Neuronal stem cell (in vitro differentiated cells): ENCODE measurements around the gene SPTBN5.

Source experiments
- DNase-seq: peaks from one replicate; pipeline ENCODE4 v3.0.0-alpha.2; 2013; ENCODE audit warnings: low spot score
- H2AFZ ChIP-seq: one replicate; pipeline ENCODE4 v1.6.1; 2013; ENCODE audit warnings: mild to moderate bottlenecking, low read length, inconsistent platforms
- H2AK5ac ChIP-seq: 2 replicates; pipeline ENCODE4 v1.6.1; 2013; ENCODE audit warnings: low read depth, mild to moderate bottlenecking, inconsistent platforms, low read length, moderate library complexity, mixed read lengths
- H2BK120ac ChIP-seq: 2 replicates; pipeline ENCODE4 v1.6.1; 2013; ENCODE audit warnings: low read depth, mild to moderate bottlenecking, inconsistent platforms, low read length, moderate library complexity, mixed read lengths
- H2BK12ac ChIP-seq: one replicate; pipeline ENCODE4 v1.6.1; 2013; ENCODE audit warnings: low read length, inconsistent platforms
- H2BK15ac ChIP-seq: 2 replicates; pipeline ENCODE4 v1.6.1; 2013; ENCODE audit warnings: mild to moderate bottlenecking, low read length, inconsistent platforms, mixed read lengths
- H2BK5ac ChIP-seq: one replicate; pipeline ENCODE4 v1.6.1; 2013; ENCODE audit warnings: inconsistent platforms, mild to moderate bottlenecking, low read length, moderate library complexity
- H3K14ac ChIP-seq: one replicate; pipeline ENCODE4 v1.6.1; 2013; ENCODE audit warnings: low read length, inconsistent platforms
- H3K18ac ChIP-seq: 2 replicates; pipeline ENCODE4 v1.6.1; 2013; ENCODE audit warnings: low read length, inconsistent platforms
- H3K23ac ChIP-seq: 2 replicates; pipeline ENCODE4 v1.6.1; 2013; ENCODE audit warnings: low read depth, mild to moderate bottlenecking, mixed read lengths, low read length, inconsistent platforms; ENCODE audit not compliant: poor library complexity
- H3K27ac ChIP-seq: replicated peaks from 3 replicates; pipeline ENCODE4 v1.5.1; 2013; ENCODE audit warnings: low read length, inconsistent platforms
- H3K27me3 ChIP-seq, 3 experiments: 2 replicates each; pipeline ENCODE4 v1.6.1; 2013; ENCODE audit warnings: low read length in 3 of 3, mild to moderate bottlenecking in 2 of 3, inconsistent platforms in 1 of 3, low read depth in 1 of 3, mixed read lengths in 1 of 3, moderate library complexity in 1 of 3; ENCODE audit not compliant: control insufficient read depth in 3 of 3, insufficient read depth in 3 of 3
- H3K36me3 ChIP-seq, 2 donors: replicated peaks in 1 of 2; 2 replicates each; pipeline ENCODE4 v1.6.1; 2013; ENCODE audit warnings: low read length in 2 of 2; ENCODE audit not compliant: control insufficient read depth in 2 of 2, insufficient read depth in 2 of 2
- H3K4ac ChIP-seq: 2 replicates; pipeline ENCODE4 v1.6.1; 2013; ENCODE audit warnings: inconsistent platforms, mild to moderate bottlenecking, low read length, moderate library complexity
- H3K4me1 ChIP-seq, 2 donors: 1 replicate in 1 of 2; 2 replicates in 1 of 2; pipeline ENCODE4 v1.6.1; 2013; ENCODE audit warnings: low read length in 2 of 2, low read depth in 1 of 2; ENCODE audit not compliant: control insufficient read depth in 2 of 2, insufficient read depth in 1 of 2
- H3K4me2 ChIP-seq: one replicate; pipeline ENCODE4 v1.6.1; 2013; ENCODE audit warnings: mild to moderate bottlenecking, low read length, inconsistent platforms; ENCODE audit not compliant: insufficient read depth, poor library complexity, severe bottlenecking
- H3K4me3 ChIP-seq, 2 donors: 2 replicates each; pipeline ENCODE4 v1.5.1; 2013; ENCODE audit warnings: low read length in 2 of 2, mild to moderate bottlenecking in 2 of 2, inconsistent platforms in 1 of 2, moderate library complexity in 1 of 2
- H3K79me1 ChIP-seq: one replicate; pipeline ENCODE4 v1.6.1; 2013; ENCODE audit warnings: low read depth, mild to moderate bottlenecking, inconsistent platforms, low read length, moderate library complexity
- H3K9ac ChIP-seq: one replicate; pipeline ENCODE4 v1.6.1; 2013; ENCODE audit warnings: mild to moderate bottlenecking, low read depth, low read length, inconsistent platforms; ENCODE audit not compliant: poor library complexity
- H3K9me3 ChIP-seq, 2 donors: replicated peaks in 1 of 2; 2 replicates each; pipeline versions ENCODE3 to v1.6.1; 2013; ENCODE audit warnings: low read length in 2 of 2, mild to moderate bottlenecking in 2 of 2, inconsistent platforms in 1 of 2, low read depth in 1 of 2, mixed read lengths in 1 of 2, moderate library complexity in 1 of 2; ENCODE audit not compliant: control insufficient read depth in 2 of 2, insufficient read depth in 1 of 2
- H4K8ac ChIP-seq: one replicate; pipeline ENCODE4 v1.6.1; 2013; ENCODE audit warnings: low read depth, mild to moderate bottlenecking, inconsistent platforms, low read length, moderate library complexity
- H4K91ac ChIP-seq: one replicate; pipeline ENCODE4 v1.6.1; 2013; ENCODE audit warnings: low read length, low read depth, mild to moderate bottlenecking, inconsistent platforms; ENCODE audit not compliant: poor library complexity
- WGBS, 2 donors: extraction: QIAGEN DNeasy Blood & Tissue Kit; methylation state at CpG; one replicate each; pipeline ENCODE4 v1.1.7; 2013; ENCODE audit warnings: missing lambda C conversion rate in 2 of 2, mixed read lengths in 1 of 2; ENCODE audit not compliant: insufficient read length in 2 of 2, insufficient replicate concordance in 1 of 2; ENCODE audit errors: extremely low coverage in 2 of 2; 5-methylcytosine and 5-hydroxymethylcytosine counted together

SPTBN5 gene

DNA sequence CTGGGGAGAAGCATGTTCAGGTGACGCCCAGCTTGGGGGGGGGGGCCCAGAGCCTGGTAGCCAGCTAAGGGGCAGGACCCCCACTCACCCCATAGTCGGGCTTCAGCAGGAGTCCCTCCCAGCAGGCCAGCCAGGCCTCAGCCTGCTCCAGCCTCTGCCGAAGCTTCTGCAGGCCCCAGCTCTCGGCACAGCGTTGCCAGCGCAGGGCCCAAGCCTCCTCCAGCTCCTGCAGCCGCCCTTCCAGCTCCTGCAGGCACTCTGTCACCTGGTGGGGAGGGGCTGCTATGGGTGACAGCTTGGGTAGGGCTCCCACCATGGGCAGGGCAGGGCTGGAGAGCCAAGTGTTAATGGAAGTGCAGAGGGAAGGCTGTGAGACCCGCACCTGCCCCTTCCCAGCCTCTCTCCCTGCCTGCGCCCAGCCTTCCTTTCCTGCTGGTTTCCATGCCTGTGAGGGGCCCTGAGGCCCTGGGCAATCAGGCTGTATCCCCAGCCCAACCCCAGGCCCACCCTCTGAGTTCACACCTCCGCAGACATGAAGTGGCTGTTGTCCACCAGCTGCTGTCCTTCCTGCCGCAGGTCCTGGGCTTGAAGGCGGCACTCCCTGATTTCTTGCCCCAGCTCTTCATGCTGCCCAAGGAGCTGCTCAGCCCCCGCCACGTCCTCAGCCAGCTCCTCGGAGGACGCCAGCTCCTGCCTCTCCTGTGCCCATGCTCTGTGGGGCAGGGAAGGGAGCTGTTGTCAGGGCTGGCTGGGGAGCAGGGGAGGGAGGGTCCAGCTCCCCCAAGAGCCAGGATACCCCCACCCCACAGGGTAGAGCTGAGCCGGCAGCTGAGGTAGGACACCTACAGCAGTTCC is 40.9 kb downstream of the SPTBN5 start:
- Histone ChIP-seq H2AFZ (peak overlapping the region; percentile 40), H2BK120ac (no peak overlapping the region), H3K27ac (no peak overlapping the region), H3K9me3 (no peaks in the 10 kb centered on the region), H3K14ac (peak overlapping the region; percentile 92), H2BK12ac (no peak overlapping the region), H2BK15ac (peak overlapping the region; percentile 66), H3K4me3 (no peak overlapping the region), H3K27me3 (no peaks in the 10 kb centered on the region), H4K91ac (peak overlapping the region; percentile 83), H2BK5ac (peak overlapping the region; percentile 62), H3K4ac (peak overlapping the region; percentile 10), H2AK5ac (peak overlapping the region; percentile 92), H3K4me1 (peaks cover 5 to 11% of the 10 kb centered on the region in 2 donors), H3K4me2 (no peak overlapping the region), H3K23ac (peak overlapping the region; percentile 70), H4K8ac (peak overlapping the region; percentile 79), H3K36me3 (peaks cover 5 to 9% of the 10 kb centered on the region in 2 donors), H3K9ac (peak overlapping the region; percentile 68), H3K79me1 (peaks cover 2% of the 10 kb centered on the region), H3K18ac (peak overlapping the region; percentile 78)
- WGBS, 2 donors = no CpG with 5 or more reads among the region's 17 CpGs
- no peak for DNase-seq

DNA sequence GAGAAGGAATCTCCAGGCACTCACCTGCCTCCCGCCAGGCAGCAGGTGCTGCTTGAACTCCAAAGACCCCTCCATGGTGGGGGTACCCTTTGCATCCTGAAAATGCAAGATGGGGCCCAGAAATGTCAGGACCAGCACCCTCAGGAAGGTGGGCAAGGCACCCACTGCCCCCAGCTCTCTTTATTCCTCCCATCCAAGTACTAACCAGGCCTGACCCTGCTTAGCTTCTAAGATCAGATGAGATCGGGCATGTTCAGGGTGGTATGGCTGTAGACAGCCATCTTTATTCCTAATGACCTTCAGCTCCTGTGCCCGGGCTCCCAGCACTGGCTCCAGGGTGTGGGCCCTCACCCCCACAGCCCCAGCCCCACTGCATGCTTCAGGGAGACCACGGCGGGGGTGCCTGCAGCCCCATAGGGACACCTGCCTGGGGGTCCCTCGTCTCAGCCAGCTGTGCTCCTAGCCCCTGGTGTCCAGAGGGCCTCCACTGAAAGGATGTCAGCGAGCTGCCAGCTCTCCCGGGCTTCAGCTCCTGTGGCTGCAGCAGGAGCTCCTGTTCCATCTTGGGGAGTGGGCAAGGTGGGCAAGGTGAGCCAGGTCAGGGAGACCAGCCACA is 42.0 kb downstream of the SPTBN5 start:
- no peak overlapping the region for H3K4me2 ChIP-seq
- H2BK15ac ChIP-seq = peak overlapping the region; percentile 64
- H4K8ac ChIP-seq = no peak overlapping the region
- H3K18ac ChIP-seq = peak overlapping the region; percentile 78
- H3K4me3 ChIP-seq = no peak overlapping the region
- H3K9ac ChIP-seq = peak overlapping the region; percentile 40
- H3K27me3 ChIP-seq = no peaks in the 10 kb centered on the region
- H2BK12ac ChIP-seq = no peak overlapping the region
- H3K79me1 ChIP-seq = peaks cover 2% of the 10 kb centered on the region
- H4K91ac ChIP-seq = no peak overlapping the region
- peak overlapping the region; percentile 62 for H2BK5ac ChIP-seq
- H2AFZ ChIP-seq = no peak overlapping the region
- H3K4ac ChIP-seq = no peak overlapping the region
- peak overlapping the region; percentile 90 for H3K23ac ChIP-seq
- H2AK5ac ChIP-seq = peak overlapping the region; percentile 19
- DNase-seq = no peak
- peaks cover 14 to 20% of the 10 kb centered on the region in 2 donors for H3K36me3 ChIP-seq
- no peak overlapping the region for H3K14ac ChIP-seq
- no peak overlapping the region for H2BK120ac ChIP-seq
- H3K27ac ChIP-seq = no peak overlapping the region
- WGBS, 2 donors = no CpG with 5 or more reads among the region's 8 CpGs
- peaks cover 5 to 11% of the 10 kb centered on the region in 2 donors for H3K4me1 ChIP-seq
- H3K9me3 ChIP-seq = no peaks in the 10 kb centered on the region

DNA sequence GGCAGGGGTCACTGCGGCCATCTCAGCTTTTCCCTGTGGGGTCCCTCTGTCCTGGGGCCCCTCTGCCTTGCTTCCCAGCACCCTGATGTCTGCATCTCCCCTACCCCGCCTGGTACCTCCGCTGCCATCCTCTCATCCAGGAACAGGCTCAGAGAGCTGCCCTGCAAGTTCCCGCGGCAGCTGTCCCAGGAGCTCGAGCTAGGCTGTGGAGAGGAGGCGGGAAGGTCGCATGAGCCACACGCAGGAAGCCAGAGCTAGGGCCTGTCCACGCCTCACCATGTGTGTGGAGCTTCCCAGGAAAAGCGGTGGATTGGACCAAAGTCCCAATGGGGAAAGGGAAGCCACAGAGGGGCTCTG is 42.7 kb downstream of the SPTBN5 start:
- Histone ChIP-seq H3K18ac (peak overlapping the region; percentile 86), H2BK5ac (no peak overlapping the region), H2BK15ac (no peak overlapping the region), H3K79me1 (peaks cover 2% of the 10 kb centered on the region), H3K23ac (peak overlapping the region; percentile 82), H3K9ac (no peak overlapping the region), H3K4ac (peak overlapping the region; percentile 43), H3K9me3 (no peaks in the 10 kb centered on the region), H3K4me2 (no peak overlapping the region), H4K8ac (no peak overlapping the region), H2AFZ (no peak overlapping the region), H2AK5ac (peak overlapping the region; percentile 58), H3K4me1 (peaks cover 5 to 11% of the 10 kb centered on the region in 2 donors), H4K91ac (no peak overlapping the region), H2BK12ac (no peak overlapping the region), H3K27me3 (no peaks in the 10 kb centered on the region), H3K14ac (peak overlapping the region; percentile 66), H3K36me3 (peaks cover 19 to 27% of the 10 kb centered on the region in 2 donors), H3K4me3 (no peak overlapping the region), H3K27ac (no peak overlapping the region), H2BK120ac (no peak overlapping the region)
- no CpG with 5 or more reads among the region's 11 CpGs for WGBS, 2 donors
- no peak for DNase-seq

DNA sequence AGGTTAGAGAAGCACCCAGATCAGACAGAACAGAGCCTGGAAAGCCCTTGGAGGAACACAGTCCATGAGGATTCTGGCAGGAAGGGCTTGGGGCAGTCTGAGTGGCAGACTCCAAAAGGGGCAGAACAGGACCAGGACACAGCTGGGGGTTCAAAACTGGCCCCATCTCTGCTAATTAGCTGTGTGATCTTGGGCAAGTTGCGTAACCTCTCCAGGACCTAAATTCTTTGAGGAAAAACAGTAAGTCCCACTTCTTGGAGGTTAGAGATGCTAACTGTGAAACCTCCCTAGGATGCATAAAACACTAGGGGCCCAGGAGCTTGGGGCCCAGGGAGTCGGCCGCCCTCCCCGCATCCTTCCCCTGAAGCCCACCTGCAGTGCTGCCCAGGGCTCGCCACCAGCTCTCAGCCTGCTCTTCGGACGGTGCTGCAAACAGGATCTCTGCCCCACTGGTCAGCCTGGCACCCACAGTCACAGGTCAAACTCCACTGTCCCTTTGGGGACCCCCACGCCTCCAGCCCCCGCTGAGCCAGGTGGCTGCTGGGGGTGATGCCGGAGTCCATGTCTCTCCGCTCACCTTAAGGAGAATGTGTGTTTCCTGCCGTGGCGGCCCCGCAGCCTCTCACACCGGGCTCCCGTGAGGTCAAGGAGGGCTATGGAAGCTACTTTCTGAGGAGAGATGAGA is 43.2 kb downstream of the SPTBN5 start:
- H3K79me1 ChIP-seq = peaks cover 2% of the 10 kb centered on the region
- no peaks in the 10 kb centered on the region for H3K9me3 ChIP-seq
- peaks cover 19 to 32% of the 10 kb centered on the region in 2 donors for H3K36me3 ChIP-seq
- no peak overlapping the region for H3K4me3 ChIP-seq
- no peak for DNase-seq
- H2BK12ac ChIP-seq = no peak overlapping the region
- H3K18ac ChIP-seq = peak overlapping the region; percentile 86
- no peak overlapping the region for H3K4ac ChIP-seq
- no peak overlapping the region for H4K8ac ChIP-seq
- no peak overlapping the region for H2AK5ac ChIP-seq
- H3K14ac ChIP-seq = peak overlapping the region; percentile 66
- peaks cover 5 to 10% of the 10 kb centered on the region in 2 donors for H3K4me1 ChIP-seq
- H4K91ac ChIP-seq = no peak overlapping the region
- H3K27me3 ChIP-seq = no peaks in the 10 kb centered on the region
- H3K23ac ChIP-seq = peak overlapping the region; percentile 82
- no peak overlapping the region for H2BK5ac ChIP-seq
- H3K9ac ChIP-seq = peak overlapping the region; percentile 15
- no peak overlapping the region for H2BK120ac ChIP-seq
- H2BK15ac ChIP-seq = no peak overlapping the region
- H3K27ac ChIP-seq = no peak overlapping the region
- WGBS, 2 donors = no CpG with 5 or more reads among the region's 16 CpGs
- no peak overlapping the region for H3K4me2 ChIP-seq
- H2AFZ ChIP-seq = no peak overlapping the region
